RCC 7860 (cell line): ENCODE results near the gene H2BK1.

Source experiments
- DNase-seq: peaks from one replicate; pipeline ENCODE4 v3.0.0-alpha.2; 2015; ENCODE audit warnings: low spot score
- FAIRE-seq: peaks from 2 replicates; lab custom pipeline; 2012; peaks lifted over from hg19 to GRCh38; lab: Jason Lieb, UNC

H2BK1 gene

GRCh38 chr7:151179946-151180345 is 30.3 kb downstream of the H2BK1 start:
- DNase-seq (no peak), FAIRE-seq (no peak)

DNA sequence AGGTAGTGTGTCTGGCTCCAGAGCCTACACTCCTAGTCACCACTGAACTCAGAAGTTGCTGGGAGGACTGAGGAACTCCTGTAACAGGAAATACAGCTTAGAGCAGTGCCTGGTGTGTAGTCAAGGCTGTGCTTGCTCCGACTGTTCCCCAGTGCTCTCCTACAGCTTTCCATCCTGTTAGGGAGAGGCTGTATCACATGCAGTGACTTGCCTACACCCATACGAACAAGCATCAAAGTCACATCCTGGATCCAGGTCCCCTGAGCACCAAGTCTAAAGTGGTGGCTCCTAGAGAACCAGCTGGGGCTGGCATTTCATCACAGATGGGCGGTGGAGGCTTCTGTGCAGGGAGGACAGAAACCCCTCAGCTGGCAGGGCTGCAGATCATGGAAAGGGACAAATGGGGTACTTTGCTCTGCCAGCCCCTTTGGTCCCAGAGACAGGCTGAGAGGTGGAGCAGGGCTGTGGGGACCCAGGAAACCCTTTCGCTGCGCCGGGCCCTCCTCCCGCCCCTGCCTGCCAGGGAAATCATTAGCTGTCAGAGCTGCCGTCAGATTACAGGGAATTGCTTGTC is 30.9 kb downstream of the H2BK1 start:
- no peak for DNase-seq
- FAIRE-seq, result no peak

GRCh38 chr7:151178831-151179230 is 31.5 kb downstream of the H2BK1 start:
- DNase-seq (no peak), FAIRE-seq (no peak)

DNA sequence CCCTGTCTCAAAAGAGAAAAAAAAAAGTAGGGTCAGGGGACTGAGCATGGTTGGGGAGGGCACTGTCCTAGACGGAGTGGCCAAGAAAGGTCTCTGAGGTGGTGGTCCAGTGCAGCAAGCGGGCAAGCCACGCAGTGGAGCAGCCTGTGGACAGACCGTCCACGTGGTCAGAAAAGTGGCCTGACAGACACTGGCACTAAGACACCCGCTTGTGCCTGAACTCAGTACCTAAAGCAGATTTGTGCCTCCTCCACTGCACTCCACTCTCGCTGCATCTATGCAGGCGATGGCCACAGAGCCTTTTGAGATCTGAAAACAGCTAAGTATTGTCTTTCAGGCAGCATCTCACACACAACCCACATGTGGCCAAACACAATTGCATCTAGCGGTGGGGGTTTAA is 32.1 kb downstream of the H2BK1 start:
- no peak for DNase-seq
- no peak for FAIRE-seq

DNA sequence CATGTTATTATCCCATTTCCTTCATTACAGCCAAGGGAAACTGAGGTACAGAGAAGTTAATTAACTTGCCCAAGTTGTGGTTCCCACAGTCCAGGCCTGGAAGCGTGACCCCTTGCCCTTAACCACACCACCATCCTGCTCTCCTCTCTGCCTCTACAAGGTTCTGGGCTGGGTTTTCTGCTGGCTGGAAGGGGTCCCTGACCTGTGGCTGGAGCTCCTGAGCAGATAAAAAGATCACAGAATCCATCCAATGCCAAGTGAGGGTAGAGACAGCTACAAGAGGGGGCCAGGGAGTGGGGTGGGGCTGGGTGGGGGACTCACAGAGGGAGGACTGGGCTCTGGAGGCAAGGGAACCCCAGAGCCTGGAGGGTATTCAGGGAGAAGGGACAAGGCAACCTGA is 33.0 kb downstream of the H2BK1 start:
- no peak for FAIRE-seq
- no peak for DNase-seq

GRCh38 chr7:151176401-151176800 is 33.9 kb downstream of the H2BK1 start:
- DNase-seq, result no peak
- FAIRE-seq, result no peak

DNA sequence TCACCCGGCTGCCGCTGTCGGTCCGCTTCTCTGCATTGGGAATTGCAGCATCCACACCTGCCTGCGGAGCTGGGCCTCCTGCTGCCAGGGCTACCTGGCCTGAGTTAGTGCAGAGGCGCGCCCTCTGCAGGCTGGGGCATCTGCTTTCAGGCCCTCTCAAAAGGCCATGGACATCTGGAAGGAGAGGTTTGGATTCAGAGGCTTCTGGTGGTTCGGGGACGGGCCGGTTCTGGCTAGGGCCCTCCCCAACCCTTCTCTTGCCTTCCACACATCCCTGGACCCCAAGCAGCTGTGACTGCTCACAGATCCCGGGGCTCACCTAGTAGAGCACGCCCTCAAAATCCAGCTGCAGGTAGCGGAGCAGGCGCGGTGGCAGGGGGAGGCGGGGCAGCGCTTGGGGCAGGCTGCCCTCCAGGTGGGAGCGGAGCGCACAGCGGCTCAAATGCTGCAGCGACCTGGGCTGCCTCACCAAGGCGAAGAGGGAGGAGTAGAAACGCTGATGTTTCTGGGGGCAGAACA is 34.4 kb downstream of the H2BK1 start:
- no peak for DNase-seq
- FAIRE-seq, result no peak

DNA sequence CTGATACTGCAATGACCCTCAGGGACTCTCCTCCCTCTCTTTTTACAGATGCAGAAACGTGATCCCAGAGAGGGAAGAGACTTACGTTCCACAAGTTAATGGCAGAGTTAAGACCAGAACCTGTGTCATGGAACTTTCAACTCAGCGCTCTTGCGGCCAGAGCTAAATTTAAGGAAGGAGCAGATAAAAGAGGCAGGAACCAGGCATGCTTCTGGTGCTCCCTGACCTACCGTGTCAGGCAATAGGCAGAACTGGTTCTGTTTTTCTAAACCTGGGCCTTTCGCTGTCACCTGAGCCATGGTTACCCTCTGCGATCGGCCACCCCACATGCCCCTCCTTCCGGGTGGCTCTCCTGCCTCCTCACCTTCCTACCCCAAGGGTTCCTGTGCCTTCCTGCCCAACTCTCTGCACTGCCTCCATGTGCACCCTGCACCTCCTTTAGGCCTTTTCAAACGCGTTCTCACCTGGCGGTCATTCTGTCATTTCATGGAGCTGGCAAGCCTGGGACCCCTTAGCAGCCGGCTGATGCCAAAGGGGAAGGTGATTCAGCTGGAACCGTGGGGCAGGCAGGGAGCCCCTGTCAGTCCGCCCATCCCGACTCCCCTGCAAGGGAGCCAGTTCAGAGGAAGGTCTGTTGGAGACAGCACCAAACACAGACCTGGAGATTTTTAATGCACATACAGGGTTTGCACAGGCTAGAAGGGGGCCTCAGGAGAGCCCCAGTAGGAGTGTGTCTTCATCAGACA is 35.1 kb downstream of the H2BK1 start:
- no peak for FAIRE-seq

GRCh38 chr7:151174246-151175046 is 35.8 kb downstream of the H2BK1 start:
- no peak for DNase-seq
- no peak for FAIRE-seq

More for the DNA sequence above, 35.1 kb downstream of the H2BK1 start:
- DNase-seq, result no peak

GRCh38 chr7:151173386-151174245 is 36.7 kb downstream of the H2BK1 start:
- no peak for FAIRE-seq
- DNase-seq, result no peak

- FAIRE-seq (peak; percentile 62), DNase-seq (peak; percentile 60)
These were observed 37.8 kb downstream of the H2BK1 start for GRCh38 chr7:151172273-151173141.

- FAIRE-seq (no peak), DNase-seq (no peak)
These were observed 41.5 kb downstream of the H2BK1 start for GRCh38 chr7:151168787-151169162.

DNA sequence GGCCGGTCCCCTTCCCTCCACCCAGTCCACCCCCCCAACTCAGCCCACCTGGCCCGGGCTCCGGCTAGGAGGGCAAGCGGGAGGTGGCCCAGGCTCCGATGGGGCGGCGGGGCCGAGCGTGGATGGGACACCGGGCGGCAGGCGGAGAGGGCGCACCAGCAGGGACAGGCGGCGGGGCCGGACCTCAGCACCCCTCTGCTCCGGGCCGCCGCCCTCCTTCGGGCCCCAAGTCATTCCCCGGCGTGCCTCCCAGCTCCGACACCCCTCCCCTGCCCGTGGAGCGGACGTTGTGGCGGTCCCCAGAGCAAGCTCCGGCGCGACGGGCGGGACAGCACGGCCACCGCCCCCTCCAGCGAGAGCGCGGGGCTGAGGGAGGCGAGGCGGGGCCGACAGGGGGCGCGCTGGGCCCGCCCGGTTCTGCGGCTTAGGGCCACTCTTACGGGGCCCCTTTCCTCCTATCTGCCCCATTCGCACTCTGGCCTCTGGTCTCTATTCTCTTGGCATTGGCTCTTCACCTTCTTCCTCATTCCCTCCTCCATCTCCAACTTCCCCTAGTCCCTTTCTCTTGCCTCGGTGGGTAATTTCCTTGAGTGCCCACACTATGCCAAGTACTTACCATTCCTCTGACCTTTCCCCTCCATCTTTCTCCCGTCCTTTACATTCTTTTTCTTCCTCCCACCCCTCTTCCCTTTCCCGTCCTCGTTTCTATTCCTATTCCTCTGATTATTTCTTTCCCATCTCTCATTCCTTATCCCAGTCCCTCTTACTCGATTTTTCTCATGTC is 42.1 kb downstream of the H2BK1 start:
- no peak for FAIRE-seq
- DNase-seq, result no peak

GRCh38 chr7:151167197-151167961 is 42.9 kb downstream of the H2BK1 start, which contains the start of gene GBX1:
Gene GBX1, minus strand, starts transcription at chr7:151167694. Its CDS starts 146 bp downstream, at chr7:151167548.
- no peak for DNase-seq
- FAIRE-seq, result no peak

DNA sequence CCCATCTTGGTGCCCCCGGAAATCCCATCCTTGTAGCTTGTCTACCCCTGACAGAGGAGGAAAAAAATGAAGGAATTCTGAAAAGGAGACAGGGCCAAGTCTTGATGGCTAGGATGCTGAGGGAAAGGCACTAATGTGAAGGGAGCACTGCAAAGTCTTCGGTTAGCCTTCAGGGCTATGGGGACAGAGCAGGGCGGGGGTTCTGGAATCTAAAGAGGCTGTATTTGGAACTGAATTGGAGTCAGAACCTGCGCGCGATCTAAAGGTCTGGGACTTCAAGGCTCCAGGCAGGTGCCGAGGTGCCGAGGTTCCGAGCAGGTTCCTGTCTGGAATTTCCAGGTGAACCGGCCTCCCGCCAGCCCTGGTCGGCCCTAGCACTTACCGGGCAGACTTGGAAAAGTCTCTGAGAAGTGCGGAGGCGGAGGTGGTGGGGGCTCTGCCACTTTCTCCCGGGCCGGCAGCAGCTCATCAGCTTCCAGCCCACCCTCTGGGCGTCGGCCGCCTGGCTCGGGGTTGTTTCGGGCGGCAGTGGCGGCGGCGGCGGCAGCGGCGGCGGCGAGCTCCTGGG is 43.6 kb downstream of the H2BK1 start:
- DNase-seq, result no peak
- FAIRE-seq, result no peak

GRCh38 chr7:151161757-151162156 is 48.5 kb downstream of the H2BK1 start:
- DNase-seq (no peak), FAIRE-seq (no peak)
